HepG2 (cell line): ENCODE measurements around the gene DICER1. TPM values are rescaled to one million over a fixed set of nuclear protein-coding genes. Genes with fewer than 3 reads are reported as not detected.

Experiments
- ATAC-seq: fragments of 200-7000 bp; cut with Tn5 transposase; 3 replicates; pipeline ENCODE4 v1.9.1; 2020; ENCODE audit warnings: mild to moderate bottlenecking, moderate library complexity
- BruUV-seq: library from RNA; stranded (reverse); fragments of 400-500 nt; replicated peaks from 2 replicates; lab custom pipeline; 2021; lab: Mats Ljungman, UMichigan
- CTCF ChIA-PET: fragments of 300-600 bp; formaldehyde crosslinking; extraction: SDS; loops from one replicate; lab custom pipeline; 2021; ENCODE audit warnings: low total read pairs, inconsistent platforms, low intra/inter-chr PET ratio; lab: Yijun Ruan, JAX
- POLR2A ChIA-PET: fragments of 350-600 bp; sonication (Branson Sonifier 250); formaldehyde crosslinking; loops from one replicate; lab custom pipeline; 2020; ENCODE audit warnings: antibody characterized with exemption, inconsistent platforms; lab: Yijun Ruan, JAX
- DNase-seq: peaks from one replicate; pipeline ENCODE4 v3.0.0-alpha.2; 2015; ENCODE audit warnings: low spot score
- FAIRE-seq: peaks from 3 replicates; lab custom pipeline; 2011; peaks lifted over from hg19 to GRCh38; lab: Jason Lieb, UNC
- H2AFZ ChIP-seq: one replicate; pipeline ENCODE4 v1.6.1; 2011; ENCODE audit warnings: low read length, inconsistent platforms
- H3K27ac ChIP-seq: fragments of 300-600 bp; 3 replicates; pipeline ENCODE4 v1.8.0; 2011; ENCODE audit warnings: mixed run types, mild to moderate bottlenecking, mixed read lengths, low read length, inconsistent platforms; ENCODE audit not compliant: insufficient read depth; ENCODE audit errors: extremely low read length
- H3K27me3 ChIP-seq, 2 experiments: fragments of 200-600 bp in 1 of 2; 2 replicates in 1 of 2; 3 replicates in 1 of 2; pipeline versions ENCODE4 v1.6.0 to v1.8.0; 2011; ENCODE audit warnings: low read length in 2 of 2, mild to moderate bottlenecking in 2 of 2, moderate library complexity in 2 of 2, inconsistent platforms in 1 of 2; ENCODE audit not compliant: insufficient read depth in 2 of 2, control insufficient read depth in 1 of 2
- H3K36me3 ChIP-seq, 2 experiments: fragments of 200-600 bp in 1 of 2; replicated peaks in 1 of 2; 2 replicates in 1 of 2; 3 replicates in 1 of 2; pipeline versions ENCODE4 v1.5.1 to v1.8.0; 2011; ENCODE audit warnings: low read length in 2 of 2, inconsistent platforms in 1 of 2; ENCODE audit not compliant: insufficient read depth in 2 of 2, control insufficient read depth in 1 of 2
- H3K4me1 ChIP-seq: 2 replicates; pipeline ENCODE4 v1.5.1; 2012; ENCODE audit warnings: low read length, inconsistent platforms; ENCODE audit not compliant: insufficient read depth
- H3K4me2 ChIP-seq: 2 replicates; pipeline ENCODE4 v1.6.0; 2011; ENCODE audit warnings: low read depth, low read length, inconsistent platforms
- H3K4me3 ChIP-seq, 3 experiments: fragments of 200-600 bp in 1 of 3; sonication (generic), shearing (Covaris generic) in 1 of 3; replicated peaks in 1 of 3; 2 replicates each; pipeline ENCODE4 v1.5.1; 2011 to 2016; ENCODE audit warnings: low read length in 3 of 3, inconsistent platforms in 2 of 3, low read depth in 2 of 3, mild to moderate bottlenecking in 2 of 3, control low read depth in 1 of 3, mixed read lengths in 1 of 3; ENCODE audit not compliant: insufficient read depth in 1 of 3
- H3K79me2 ChIP-seq: one replicate; pipeline ENCODE4 v1.6.1; 2011; ENCODE audit warnings: low read length, inconsistent platforms; ENCODE audit not compliant: insufficient read depth
- H3K9ac ChIP-seq: 2 replicates; pipeline ENCODE4 v1.6.0; 2011; ENCODE audit warnings: mild to moderate bottlenecking, low read depth, low read length, inconsistent platforms; ENCODE audit not compliant: insufficient read depth
- H3K9me3 ChIP-seq: 2 replicates; pipeline ENCODE4 v1.5.1; 2012; ENCODE audit warnings: mild to moderate bottlenecking, low read length
- H4K20me1 ChIP-seq: 2 replicates; pipeline ENCODE4 v1.6.0; 2011; ENCODE audit warnings: inconsistent platforms, mild to moderate bottlenecking, low read length, moderate library complexity; ENCODE audit not compliant: insufficient read depth
- ATF7 ChIP-seq, 2 experiments: fragments of 450-650 bp in 1 of 2; sonication (generic) in 1 of 2; formaldehyde crosslinking in 1 of 2; IDR thresholded peaks; 2 replicates each; pipeline versions ENCODE4 v1.4.0 to v1.6.1; 2016 to 2020; ENCODE audit warnings: antibody characterized with exemption in 1 of 2, mild to moderate bottlenecking in 1 of 2, missing genetic modification reagents in 1 of 2
- MED8 ChIP-seq: sonication (generic); formaldehyde crosslinking; IDR thresholded peaks from 2 replicates; pipeline ENCODE4 v1.8.1; 2023; ENCODE audit warnings: mild to moderate bottlenecking, missing genetic modification reagents; ENCODE audit not compliant: insufficient replicate concordance
- NFE2L2 ChIP-seq: fragments of 150-350 bp; IDR thresholded peaks from 2 replicates; pipeline ENCODE4 v1.6.1; 2014; ENCODE audit warnings: low read length
- POLR2A ChIP-seq, 2 experiments: IDR thresholded peaks; 2 replicates each; pipeline ENCODE4 v1.6.1; 2011; ENCODE audit warnings: low read depth in 2 of 2, low read length in 2 of 2, mild to moderate bottlenecking in 1 of 2, moderate library complexity in 1 of 2; ENCODE audit not compliant: insufficient read depth in 1 of 2
- RFX3 ChIP-seq: IDR thresholded peaks from 2 replicates; pipeline ENCODE4 v1.6.1; 2016; ENCODE audit warnings: missing biosample characterization, missing genetic modification reagents
- SIX4 ChIP-seq: sonication (generic); formaldehyde crosslinking; IDR thresholded peaks from 2 replicates; pipeline ENCODE4 v1.4.0; 2020; ENCODE audit warnings: missing genetic modification reagents
- SOX5 ChIP-seq: IDR thresholded peaks from 2 replicates; pipeline ENCODE4 v1.6.1; 2016; ENCODE audit warnings: borderline replicate concordance
- ZNF432 ChIP-seq: sonication (generic); formaldehyde crosslinking; IDR thresholded peaks from 2 replicates; pipeline ENCODE4 v1.5.0; 2020; ENCODE audit warnings: missing genetic modification reagents, mild to moderate bottlenecking, borderline replicate concordance
- ZNF563 ChIP-seq: sonication (generic); formaldehyde crosslinking; IDR thresholded peaks from 2 replicates; pipeline ENCODE4 v1.8.0; 2022; ENCODE audit warnings: mild to moderate bottlenecking, moderate library complexity, missing genetic modification reagents
- ZNF746 ChIP-seq: sonication (generic); formaldehyde crosslinking; IDR thresholded peaks from 2 replicates; pipeline ENCODE4 v1.8.0; 2022; ENCODE audit warnings: mild to moderate bottlenecking, missing genetic modification reagents
- ZNF766 ChIP-seq: sonication (generic); formaldehyde crosslinking; IDR thresholded peaks from 2 replicates; pipeline ENCODE4 v1.5.0; 2020; ENCODE audit warnings: missing genetic modification reagents, borderline replicate concordance
- WGBS: methylation state at CpG from one replicate; pipeline ENCODE4 v1.1.6; 2017; ENCODE audit warnings: low lambda C conversion rate; 5-methylcytosine and 5-hydroxymethylcytosine counted together
- in situ Hi-C: cut with HindIII; loops from 2 replicates; pipeline ENCODE4 v1.10.0; 2017; ENCODE audit warnings: low pct_unique_long_range_greater_than_20kb; ENCODE audit not compliant: extremely low pct_ligation_motif_present
- intact Hi-C: fragments of 100-400 bp; cut with micrococcal nuclease; formaldehyde crosslinking; loops from one replicate; pipeline ENCODE4 v1.10.0; 2022; ENCODE audit not compliant: unreplicated experiment
- polyA plus RNA-seq, 8 experiments: library from polyadenylated mRNA; depleted of rRNA in 3 of 8; stranded (reverse) in 7 of 8; unstranded in 1 of 8; fragments of >200 nt; fragmentation: Illumina TruSeq in 4 of 8; extraction: Trizol in 4 of 8; gene quantifications; 2 replicates each; pipeline versions ENCODE4 v1.2.1 to v1.2.3, GENCODE V29; 2011 to 2016; ENCODE audit warnings: low read depth in 4 of 8, missing spikeins in 1 of 8, mixed read lengths in 1 of 8; ENCODE audit not compliant: insufficient read depth in 1 of 8
- total RNA-seq, 5 experiments: library from RNA; depleted of rRNA; stranded (reverse); fragments of >200 nt; fragmentation: Illumina TruSeq; extraction: Trizol; gene quantifications; 2 replicates each; pipeline ENCODE4 v1.2.3, GENCODE V29; 2016; ENCODE audit warnings: low read depth in 1 of 5
- TF ChIP-seq, protein P1 (sequence below): sonication (generic); formaldehyde crosslinking; IDR thresholded peaks from 2 replicates; pipeline ENCODE4 v1.4.0; 2020; ENCODE audit warnings: missing genetic modification reagents
- TF ChIP-seq, protein P2 (sequence below), 2 experiments: fragments of 450-650 bp in 1 of 2; sonication (generic) in 1 of 2; formaldehyde crosslinking in 1 of 2; IDR thresholded peaks; 2 replicates each; pipeline versions ENCODE4 v1.6.1 to v1.8.0; 2016 to 2022; ENCODE audit warnings: antibody characterized with exemption in 1 of 2, mild to moderate bottlenecking in 1 of 2, missing genetic modification reagents in 1 of 2

Gene DICER1
- total and polyA plus RNA-seq, 2 of the 13 experiments (the other 11 are each of a cell fraction or from before 2014, with no cell fraction given) = 31.8 to 61.9 TPM

DNA sequence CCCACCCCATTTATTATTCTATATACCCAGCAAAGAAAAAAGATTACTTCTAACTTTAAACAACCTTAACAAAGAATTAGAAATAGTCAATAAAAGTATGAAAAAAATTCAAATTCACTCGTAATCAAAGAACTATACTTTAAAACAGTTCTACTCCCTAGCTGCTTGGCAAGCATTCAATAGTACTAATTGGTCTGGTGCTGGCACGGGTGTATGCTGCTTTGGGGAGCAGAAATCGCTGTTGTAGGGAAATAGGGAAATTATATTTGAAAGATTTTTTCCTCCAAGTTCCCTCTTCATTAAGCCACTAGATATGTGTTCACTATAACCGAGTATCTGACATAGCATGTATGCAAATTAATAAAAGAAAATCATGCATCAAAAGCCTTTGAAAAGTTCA lies 65.7 kb downstream of the DICER1 start:
- ChIA-PET POLR2A (no interaction called here), CTCF (no interaction called here)
- Histone ChIP-seq H2AFZ (no peak overlapping the region), H3K4me3 (no peak overlapping the region), H3K9me3 (no peaks in the 10 kb centered on the region), H3K9ac (no peak overlapping the region), H3K36me3 (peaks cover 13 to 79% of the 10 kb centered on the region in 2 experiments), H4K20me1 (0 out of 2 replicates have a peak, but pooled peaks cover 3% of the 10 kb centered on the region), H3K27ac (no peak overlapping the region), H3K4me2 (no peak overlapping the region), H3K79me2 (no peaks in the 10 kb centered on the region), H3K27me3 (no peaks in the 10 kb centered on the region), H3K4me1 (no peaks in the 10 kb centered on the region)
- in situ Hi-C loops (loop anchor here (10.0 kb wide), 1 partner anchor 407 kb away; no protein-coding TSS in a partner anchor), intact Hi-C loops (no loop called here)
- ATAC-seq = no peak
- DNase-seq = no peak
- no TSS peak for BruUV-seq
- 98% methylated on average over 4 of the region's 4 CpGs for WGBS
- TF ChIP-seq ZNF746 (CRISPR knock-in tag) = no peak
- no peak for TF ChIP-seq ATF7 (IDR thresholded peaks at IDR 0.05)
- no peak for TF ChIP-seq ATF7 (CRISPR knock-in tag; IDR thresholded peaks at IDR 0.05)
- TF ChIP-seq POLR2A (IDR thresholded peaks at IDR 0.05; ENCODE audit: insufficient read depth in 1 of 2, low read depth in 2 of 2, low read length in 2 of 2) = no peak
- TF ChIP-seq RFX3 (CRISPR knock-in tag) = no peak
- no peak for TF ChIP-seq ZNF432 (CRISPR knock-in tag)
- no peak for TF ChIP-seq ZNF563 (CRISPR knock-in tag)
- TF ChIP-seq, protein P1, sequence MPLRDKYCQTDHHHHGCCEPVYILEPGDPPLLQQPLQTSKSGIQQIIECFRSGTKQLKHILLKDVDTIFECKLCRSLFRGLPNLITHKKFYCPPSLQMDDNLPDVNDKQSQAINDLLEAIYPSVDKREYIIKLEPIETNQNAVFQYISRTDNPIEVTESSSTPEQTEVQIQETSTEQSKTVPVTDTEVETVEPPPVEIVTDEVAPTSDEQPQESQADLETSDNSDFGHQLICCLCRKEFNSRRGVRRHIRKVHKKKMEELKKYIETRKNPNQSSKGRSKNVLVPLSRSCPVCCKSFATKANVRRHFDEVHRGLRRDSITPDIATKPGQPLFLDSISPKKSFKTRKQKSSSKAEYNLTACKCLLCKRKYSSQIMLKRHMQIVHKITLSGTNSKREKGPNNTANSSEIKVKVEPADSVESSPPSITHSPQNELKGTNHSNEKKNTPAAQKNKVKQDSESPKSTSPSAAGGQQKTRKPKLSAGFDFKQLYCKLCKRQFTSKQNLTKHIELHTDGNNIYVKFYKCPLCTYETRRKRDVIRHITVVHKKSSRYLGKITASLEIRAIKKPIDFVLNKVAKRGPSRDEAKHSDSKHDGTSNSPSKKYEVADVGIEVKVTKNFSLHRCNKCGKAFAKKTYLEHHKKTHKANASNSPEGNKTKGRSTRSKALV (CRISPR knock-in tag) = no peak
- TF ChIP-seq NFE2L2 = no peak
- TF ChIP-seq SOX5 = no peak
- TF ChIP-seq MED8 (CRISPR knock-in tag) = no peak
- no peak for TF ChIP-seq SIX4
- TF ChIP-seq ZNF766 (CRISPR knock-in tag) = no peak
- TF ChIP-seq, protein P2, sequence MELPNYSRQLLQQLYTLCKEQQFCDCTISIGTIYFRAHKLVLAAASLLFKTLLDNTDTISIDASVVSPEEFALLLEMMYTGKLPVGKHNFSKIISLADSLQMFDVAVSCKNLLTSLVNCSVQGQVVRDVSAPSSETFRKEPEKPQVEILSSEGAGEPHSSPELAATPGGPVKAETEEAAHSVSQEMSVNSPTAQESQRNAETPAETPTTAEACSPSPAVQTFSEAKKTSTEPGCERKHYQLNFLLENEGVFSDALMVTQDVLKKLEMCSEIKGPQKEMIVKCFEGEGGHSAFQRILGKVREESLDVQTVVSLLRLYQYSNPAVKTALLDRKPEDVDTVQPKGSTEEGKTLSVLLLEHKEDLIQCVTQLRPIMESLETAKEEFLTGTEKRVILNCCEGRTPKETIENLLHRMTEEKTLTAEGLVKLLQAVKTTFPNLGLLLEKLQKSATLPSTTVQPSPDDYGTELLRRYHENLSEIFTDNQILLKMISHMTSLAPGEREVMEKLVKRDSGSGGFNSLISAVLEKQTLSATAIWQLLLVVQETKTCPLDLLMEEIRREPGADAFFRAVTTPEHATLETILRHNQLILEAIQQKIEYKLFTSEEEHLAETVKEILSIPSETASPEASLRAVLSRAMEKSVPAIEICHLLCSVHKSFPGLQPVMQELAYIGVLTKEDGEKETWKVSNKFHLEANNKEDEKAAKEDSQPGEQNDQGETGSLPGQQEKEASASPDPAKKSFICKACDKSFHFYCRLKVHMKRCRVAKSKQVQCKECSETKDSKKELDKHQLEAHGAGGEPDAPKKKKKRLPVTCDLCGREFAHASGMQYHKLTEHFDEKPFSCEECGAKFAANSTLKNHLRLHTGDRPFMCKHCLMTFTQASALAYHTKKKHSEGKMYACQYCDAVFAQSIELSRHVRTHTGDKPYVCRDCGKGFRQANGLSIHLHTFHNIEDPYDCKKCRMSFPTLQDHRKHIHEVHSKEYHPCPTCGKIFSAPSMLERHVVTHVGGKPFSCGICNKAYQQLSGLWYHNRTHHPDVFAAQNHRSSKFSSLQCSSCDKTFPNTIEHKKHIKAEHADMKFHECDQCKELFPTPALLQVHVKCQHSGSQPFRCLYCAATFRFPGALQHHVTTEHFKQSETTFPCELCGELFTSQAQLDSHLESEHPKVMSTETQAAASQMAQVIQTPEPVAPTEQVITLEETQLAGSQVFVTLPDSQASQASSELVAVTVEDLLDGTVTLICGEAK (IDR thresholded peaks at IDR 0.05) = no peak
- TF ChIP-seq, protein P2 (CRISPR knock-in tag; IDR thresholded peaks at IDR 0.05) = no peak
- FAIRE-seq = no peak
